ENCODE results near the gene ABCC1. TPM values are rescaled to one million over a fixed set of nuclear protein-coding genes. Genes with fewer than 3 reads are reported as not detected.

ABCC1 gene
- total and polyA plus RNA-seq, 4 donors, result 12.4 to 41.5 (median 31.3) TPM

DNA sequence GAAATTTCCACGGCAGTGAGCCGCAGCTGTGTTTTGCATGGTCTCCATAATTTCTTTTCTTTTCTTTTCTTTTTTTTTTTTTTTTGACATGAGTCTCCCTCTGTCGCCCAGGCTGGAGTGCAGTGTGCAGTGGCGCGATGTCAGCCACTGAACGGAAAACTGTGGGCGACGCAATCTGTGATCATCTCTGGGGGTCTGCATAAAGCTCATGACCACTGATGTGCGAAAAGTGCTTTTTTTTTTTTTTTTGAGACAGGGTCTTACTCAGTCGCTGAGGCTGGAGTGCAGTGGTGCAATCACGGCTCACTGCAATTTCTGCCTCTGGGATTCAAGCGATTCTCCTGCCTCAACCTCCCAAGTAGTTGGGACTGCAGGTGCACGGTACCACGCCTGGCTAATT lies 156.2 kb downstream of the ABCC1 start:
- TF ChIP-seq, protein P1, sequence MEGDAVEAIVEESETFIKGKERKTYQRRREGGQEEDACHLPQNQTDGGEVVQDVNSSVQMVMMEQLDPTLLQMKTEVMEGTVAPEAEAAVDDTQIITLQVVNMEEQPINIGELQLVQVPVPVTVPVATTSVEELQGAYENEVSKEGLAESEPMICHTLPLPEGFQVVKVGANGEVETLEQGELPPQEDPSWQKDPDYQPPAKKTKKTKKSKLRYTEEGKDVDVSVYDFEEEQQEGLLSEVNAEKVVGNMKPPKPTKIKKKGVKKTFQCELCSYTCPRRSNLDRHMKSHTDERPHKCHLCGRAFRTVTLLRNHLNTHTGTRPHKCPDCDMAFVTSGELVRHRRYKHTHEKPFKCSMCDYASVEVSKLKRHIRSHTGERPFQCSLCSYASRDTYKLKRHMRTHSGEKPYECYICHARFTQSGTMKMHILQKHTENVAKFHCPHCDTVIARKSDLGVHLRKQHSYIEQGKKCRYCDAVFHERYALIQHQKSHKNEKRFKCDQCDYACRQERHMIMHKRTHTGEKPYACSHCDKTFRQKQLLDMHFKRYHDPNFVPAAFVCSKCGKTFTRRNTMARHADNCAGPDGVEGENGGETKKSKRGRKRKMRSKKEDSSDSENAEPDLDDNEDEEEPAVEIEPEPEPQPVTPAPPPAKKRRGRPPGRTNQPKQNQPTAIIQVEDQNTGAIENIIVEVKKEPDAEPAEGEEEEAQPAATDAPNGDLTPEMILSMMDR (IDR thresholded peaks at IDR 0.05; ENCODE audit: control extremely low read depth, extremely low read depth), result no peak
- H3K9ac ChIP-seq (ENCODE audit: insufficient read depth in 1 of 2, low read length in 2 of 2), result no peak overlapping the region
- H3K27ac ChIP-seq (ENCODE audit: low read depth in 1 of 2, low read length in 1 of 2), result no peak overlapping the region
- H3K36me3 ChIP-seq (ENCODE audit: control insufficient read depth in 4 of 4, insufficient read depth in 4 of 4, low read length in 4 of 4), result peaks cover 0 to 40% (median 7%) of the 10 kb centered on the region in 4 donors
- H3K27me3 ChIP-seq (ENCODE audit: control insufficient read depth in 3 of 3, insufficient read depth in 3 of 3, low read length in 2 of 3), result no peaks in the 10 kb centered on the region
- H3K4me1 ChIP-seq (ENCODE audit: control insufficient read depth in 5 of 5, insufficient read depth in 5 of 5, low read length in 5 of 5), result no peaks in the 10 kb centered on the region
- ATAC-seq (ENCODE audit: insufficient read depth, low FRiP score) (no peak), DNase-seq (no peak)
- 87 to 90% methylated on average over 14 of the region's 14 CpGs for WGBS, 2 donors
- no peak overlapping the region for H3K4me3 ChIP-seq
- peaks cover 0 to 1% (median 0%) of the 10 kb centered on the region in 4 donors for H3K9me3 ChIP-seq (ENCODE audit: control insufficient read depth in 4 of 4, insufficient read depth in 3 of 4, low read length in 3 of 4)

DNA sequence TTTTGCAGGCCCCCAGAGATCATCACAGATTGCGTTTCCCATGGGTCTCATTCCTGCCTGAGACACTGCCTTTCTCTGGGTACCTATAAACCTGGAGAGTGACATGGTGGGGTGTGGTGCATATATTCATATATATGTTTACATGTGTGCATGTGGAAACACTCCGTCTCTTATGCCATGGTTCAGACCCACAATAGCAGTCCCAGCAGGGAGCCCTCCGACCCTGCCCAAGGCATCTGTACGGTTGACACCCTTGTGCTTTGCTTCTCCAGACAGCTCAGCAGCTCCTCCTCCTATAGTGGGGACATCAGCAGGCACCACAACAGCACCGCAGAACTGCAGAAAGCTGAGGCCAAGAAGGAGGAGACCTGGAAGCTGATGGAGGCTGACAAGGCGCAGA lies 157.1 kb downstream of the ABCC1 start:
- peaks cover 0 to 1% (median 0%) of the 10 kb centered on the region in 4 donors for H3K9me3 ChIP-seq (ENCODE audit: control insufficient read depth in 4 of 4, insufficient read depth in 3 of 4, low read length in 3 of 4)
- H3K4me3 ChIP-seq, result no peak overlapping the region
- no peak overlapping the region for H3K9ac ChIP-seq (ENCODE audit: insufficient read depth in 1 of 2, low read length in 2 of 2)
- WGBS, 2 donors, result 92% methylated on average over 6 of the region's 6 CpGs
- TF ChIP-seq, protein P1 (IDR thresholded peaks at IDR 0.05; ENCODE audit: control extremely low read depth, extremely low read depth), result no peak
- DNase-seq (no peak), ATAC-seq (ENCODE audit: insufficient read depth, low FRiP score) (no peak)
- H3K27ac ChIP-seq (ENCODE audit: low read depth in 1 of 2, low read length in 1 of 2), result no peak overlapping the region
- no peaks in the 10 kb centered on the region for H3K4me1 ChIP-seq (ENCODE audit: control insufficient read depth in 5 of 5, insufficient read depth in 5 of 5, low read length in 5 of 5)
- peaks cover 0 to 47% (median 9%) of the 10 kb centered on the region in 4 donors for H3K36me3 ChIP-seq (ENCODE audit: control insufficient read depth in 4 of 4, insufficient read depth in 4 of 4, low read length in 4 of 4)
- H3K27me3 ChIP-seq (ENCODE audit: control insufficient read depth in 3 of 3, insufficient read depth in 3 of 3, low read length in 2 of 3), result no peaks in the 10 kb centered on the region

DNA sequence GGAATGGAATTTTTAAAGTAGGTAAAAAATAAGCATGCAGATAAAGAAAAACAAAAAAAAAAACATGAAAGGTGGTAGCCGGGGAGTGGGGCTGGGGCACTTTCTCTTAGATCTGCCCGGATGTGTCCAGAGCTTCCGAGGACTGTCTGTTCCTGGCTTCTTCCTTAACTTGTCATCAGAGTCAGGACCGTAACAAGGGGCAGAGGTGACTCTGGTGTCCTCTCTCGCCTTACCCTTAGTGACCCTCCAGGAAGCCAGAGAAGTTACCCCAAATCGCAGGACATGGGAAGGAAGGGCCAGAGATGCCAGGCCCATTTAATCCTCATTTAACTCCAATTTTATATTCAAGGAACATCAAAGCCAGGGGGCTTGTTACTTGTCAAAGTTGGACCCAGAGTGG lies 158.4 kb downstream of the ABCC1 start:
- no peak for ATAC-seq (ENCODE audit: insufficient read depth, low FRiP score)
- Histone ChIP-seq H3K4me3 (no peak overlapping the region), H3K27ac (ENCODE audit: low read depth in 1 of 2, low read length in 1 of 2) (no peak overlapping the region), H3K4me1 (ENCODE audit: control insufficient read depth in 5 of 5, insufficient read depth in 5 of 5, low read length in 5 of 5) (no peaks in the 10 kb centered on the region), H3K27me3 (ENCODE audit: control insufficient read depth in 3 of 3, insufficient read depth in 3 of 3, low read length in 2 of 3) (no peaks in the 10 kb centered on the region), H3K9me3 (ENCODE audit: control insufficient read depth in 4 of 4, insufficient read depth in 3 of 4, low read length in 3 of 4) (peaks cover 0 to 1% (median 0%) of the 10 kb centered on the region in 4 donors), H3K9ac (ENCODE audit: insufficient read depth in 1 of 2, low read length in 2 of 2) (no peak overlapping the region), H3K36me3 (ENCODE audit: control insufficient read depth in 4 of 4, insufficient read depth in 4 of 4, low read length in 4 of 4) (peaks cover 10 to 49% (median 23%) of the 10 kb centered on the region in 4 donors)
- TF ChIP-seq, protein P1 (IDR thresholded peaks at IDR 0.05; ENCODE audit: control extremely low read depth, extremely low read depth), result no peak
- 87 to 88% methylated on average over 6 of the region's 6 CpGs for WGBS, 2 donors
- no peak for DNase-seq

GRCh38 chr16:16108759-16109158 lies 159.3 kb downstream of the ABCC1 start:
- no peaks in the 10 kb centered on the region for H3K4me1 ChIP-seq (ENCODE audit: control insufficient read depth in 5 of 5, insufficient read depth in 5 of 5, low read length in 5 of 5)
- DNase-seq (no peak), ATAC-seq (ENCODE audit: insufficient read depth, low FRiP score) (no peak)
- H3K9me3 ChIP-seq (ENCODE audit: control insufficient read depth in 4 of 4, insufficient read depth in 3 of 4, low read length in 3 of 4), result peaks cover 0 to 1% (median 0%) of the 10 kb centered on the region in 4 donors
- no peak overlapping the region for H3K9ac ChIP-seq (ENCODE audit: insufficient read depth in 1 of 2, low read length in 2 of 2)
- TF ChIP-seq, protein P1 (IDR thresholded peaks at IDR 0.05; ENCODE audit: control extremely low read depth, extremely low read depth), result no peak
- H3K27ac ChIP-seq (ENCODE audit: low read depth in 1 of 2, low read length in 1 of 2), result no peak overlapping the region
- WGBS, 2 donors, result 89 to 90% methylated on average over 6 of the region's 6 CpGs
- H3K36me3 ChIP-seq (ENCODE audit: control insufficient read depth in 4 of 4, insufficient read depth in 4 of 4, low read length in 4 of 4), result peaks cover 14 to 47% (median 22%) of the 10 kb centered on the region in 4 donors
- H3K27me3 ChIP-seq (ENCODE audit: control insufficient read depth in 3 of 3, insufficient read depth in 3 of 3, low read length in 2 of 3), result no peaks in the 10 kb centered on the region
- H3K4me3 ChIP-seq, result no peak overlapping the region

All from lung (tissue), 12 donors.